ENCODE data around the gene VPS13A.

GRCh38 chr9:77449240-77450084 lies 272.1 kb downstream of the VPS13A start:
- no peak for TF ChIP-seq CTCF (IDR thresholded peaks at IDR 0.05)
- no peak for TF ChIP-seq POLR2A (IDR thresholded peaks at IDR 0.05)

Measured in uterus (tissue), 2 donors.